Kidney epithelial cell (primary cell): ENCODE data around the gene PPARG. TPM values are rescaled to one million over a fixed set of nuclear protein-coding genes. Genes with fewer than 3 reads are reported as not detected.

Source experiments
- DNase-seq: peaks from one replicate; pipeline ENCODE4 v3.0.0-alpha.2; 2010; ENCODE audit warnings: low read depth
- H3K27me3 ChIP-seq: 2 replicates; pipeline ENCODE4 v1.6.0; 2011; ENCODE audit warnings: low read length; ENCODE audit not compliant: control insufficient read depth, insufficient read depth
- H3K36me3 ChIP-seq: 2 replicates; pipeline ENCODE4 v1.5.1; 2011; ENCODE audit warnings: low read length; ENCODE audit not compliant: control insufficient read depth, insufficient read depth
- H3K4me3 ChIP-seq: 2 replicates; pipeline ENCODE4 v1.5.1; 2011; ENCODE audit warnings: low read depth, mild to moderate bottlenecking, control low read depth, low read length
- CTCF ChIP-seq: IDR thresholded peaks from 2 replicates; pipeline ENCODE4 v1.5.1; 2011; ENCODE audit warnings: mild to moderate bottlenecking, moderate library complexity, low read length, control low read depth, inconsistent platforms; ENCODE audit not compliant: insufficient read depth, poor library complexity, severe bottlenecking
- total RNA-seq: library from RNA; depleted of rRNA; stranded (reverse); fragments of >200 nt; gene quantifications from 2 replicates; pipeline ENCODE4 v1.2.3, GENCODE V29; 2015

Gene PPARG
- total RNA-seq, 1 donor from 2014 or later, result 14.7 TPM

DNA sequence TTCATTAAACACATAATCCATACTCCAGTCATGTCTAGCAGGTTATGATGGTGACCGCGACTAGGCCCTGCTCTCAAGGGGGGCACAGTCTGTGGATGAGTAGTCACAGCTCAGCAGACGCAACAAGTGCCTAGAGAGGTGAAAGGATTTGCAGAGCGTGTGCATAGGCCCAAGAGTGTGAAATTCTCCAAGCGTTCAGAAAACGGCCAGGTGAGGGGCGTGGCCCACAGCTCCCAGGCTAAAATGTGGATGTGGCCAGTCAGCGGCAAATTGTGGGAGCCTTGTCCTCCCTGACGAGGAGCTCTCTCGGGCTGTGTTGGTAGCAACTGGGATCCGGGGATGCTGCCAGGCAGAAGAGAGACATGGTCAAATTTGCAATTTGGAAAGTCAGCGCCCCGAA lies 149.0 kb downstream of the PPARG start:
- H3K4me3 ChIP-seq, result no peak overlapping the region
- H3K27me3 ChIP-seq, result no peaks in the 10 kb centered on the region
- DNase-seq, result no peak
- no peaks in the 10 kb centered on the region for H3K36me3 ChIP-seq
- TF ChIP-seq CTCF, result no peak

DNA sequence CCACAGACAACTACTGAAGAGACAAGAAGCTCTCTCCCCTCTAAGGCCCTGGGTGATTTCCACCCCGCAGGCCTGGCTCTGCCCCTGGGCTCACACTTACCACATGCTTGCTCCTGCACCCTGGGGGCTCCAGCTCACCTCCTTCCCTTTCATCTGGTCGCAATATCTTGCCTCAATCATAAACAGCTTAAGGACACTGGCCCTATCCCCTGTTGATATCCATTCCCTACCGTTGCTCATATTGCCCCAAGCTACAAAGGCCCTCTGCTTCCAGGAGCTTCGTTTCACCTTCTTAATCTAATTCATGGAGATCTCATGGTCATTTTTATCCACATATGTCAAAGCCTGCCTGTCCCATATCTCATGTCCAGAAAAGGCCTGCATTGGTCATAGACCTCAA lies 149.4 kb downstream of the PPARG start:
- H3K27me3 ChIP-seq, result no peaks in the 10 kb centered on the region
- TF ChIP-seq CTCF, result no peak
- no peak for DNase-seq
- no peak overlapping the region for H3K4me3 ChIP-seq
- H3K36me3 ChIP-seq, result no peaks in the 10 kb centered on the region

- no peak for DNase-seq
- Histone ChIP-seq H3K27me3 (no peaks in the 10 kb centered on the region), H3K36me3 (no peaks in the 10 kb centered on the region), H3K4me3 (no peak overlapping the region)
- TF ChIP-seq CTCF, result no peak
Observed at GRCh38 chr3:12439161-12439940, 150.5 kb downstream of the PPARG start.

DNA sequence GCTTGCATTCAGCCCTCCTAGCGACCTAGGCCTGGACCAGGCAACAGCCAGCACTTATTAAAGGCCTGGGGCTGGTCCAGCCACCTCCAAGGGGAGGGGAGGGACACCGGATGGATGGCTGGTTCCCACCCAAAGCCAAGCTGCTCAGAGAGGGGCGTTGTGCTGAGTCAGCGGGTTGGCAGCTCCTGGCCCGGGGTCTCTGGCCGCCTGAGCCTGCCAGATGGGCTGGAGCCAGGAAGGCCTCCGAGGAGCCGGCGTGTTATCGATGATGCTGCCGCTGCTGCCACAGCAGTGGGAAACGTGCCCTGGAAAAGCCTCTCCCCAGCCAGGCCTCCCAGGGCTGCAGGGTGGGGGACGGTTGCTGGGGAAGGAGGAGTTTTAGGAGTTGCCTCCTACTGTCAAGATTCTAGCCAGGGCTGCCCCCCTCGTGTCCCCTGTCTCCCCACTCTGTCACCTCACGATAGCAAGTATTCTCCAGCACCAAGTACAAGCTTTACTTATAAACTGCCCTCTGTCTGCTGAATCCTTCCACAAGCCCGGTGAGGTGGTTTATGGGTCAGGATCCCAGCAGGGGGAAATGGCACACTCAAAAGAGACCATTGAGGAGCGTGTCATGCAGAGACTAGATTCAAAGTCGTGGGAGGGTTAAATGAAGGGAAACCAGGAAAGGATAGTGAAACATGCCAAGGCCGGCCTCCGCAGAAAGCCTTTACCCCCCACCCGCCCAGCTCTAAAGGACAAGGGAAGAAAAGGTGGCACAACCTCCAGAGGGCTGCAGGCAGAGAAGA lies 152.3 kb downstream of the PPARG start:
- no peaks in the 10 kb centered on the region for H3K36me3 ChIP-seq
- H3K4me3 ChIP-seq, result no peak overlapping the region
- H3K27me3 ChIP-seq, result no peaks in the 10 kb centered on the region
- no peak for DNase-seq
- TF ChIP-seq CTCF, result no peak

DNA sequence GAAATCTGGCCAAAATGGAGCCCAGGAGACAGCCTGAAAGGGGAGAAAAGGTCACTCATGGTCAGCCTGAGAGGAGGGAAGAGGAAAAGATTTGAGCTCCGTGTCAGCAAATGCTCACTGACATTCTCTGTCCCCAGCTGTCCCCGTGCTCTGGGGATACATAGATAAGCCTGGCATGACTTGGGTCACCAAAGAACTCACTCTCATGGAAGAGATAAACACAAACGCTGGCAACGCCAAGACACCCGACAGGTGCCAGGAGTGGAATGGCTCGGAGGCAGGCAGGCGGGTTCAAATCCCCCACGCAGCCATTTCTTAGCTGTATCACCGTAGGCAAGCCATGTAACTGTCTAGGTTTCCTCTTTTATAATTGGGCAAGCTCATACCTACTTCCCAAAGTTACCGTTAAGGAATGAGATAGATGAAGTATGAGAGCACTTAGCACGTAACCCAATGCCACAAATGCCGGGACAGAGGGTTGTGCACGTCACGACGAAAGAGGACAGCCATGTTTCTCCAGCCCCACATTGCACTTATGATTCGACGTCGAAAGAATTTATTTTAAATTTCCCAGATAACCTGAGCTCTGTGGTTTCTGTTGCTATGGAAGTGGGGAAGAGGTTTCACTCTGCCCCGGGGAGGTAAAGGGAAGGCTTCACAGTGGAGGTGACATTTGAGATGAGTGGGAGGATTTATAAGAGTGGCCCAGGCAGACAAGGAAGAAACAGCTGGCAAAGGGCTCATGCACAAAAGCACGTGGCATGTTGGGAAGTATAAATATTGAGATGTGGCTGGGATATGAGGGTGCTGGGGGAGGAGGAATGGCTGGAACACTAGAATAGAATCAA lies 154.0 kb downstream of the PPARG start:
- H3K27me3 ChIP-seq, result no peaks in the 10 kb centered on the region
- DNase-seq, result no peak
- TF ChIP-seq CTCF, result no peak
- no peaks in the 10 kb centered on the region for H3K36me3 ChIP-seq
- no peak overlapping the region for H3K4me3 ChIP-seq
